Neural progenitor cell (in vitro differentiated cells): ENCODE measurements around the gene OAS2. TPM values are rescaled to one million over a fixed set of nuclear protein-coding genes. Genes with fewer than 3 reads are reported as not detected.

Experiments used
- DNase-seq: peaks from one replicate; pipeline ENCODE4 v3.0.0-alpha.2; 2016; ENCODE audit warnings: low spot score
- H2AFZ ChIP-seq: fragments of 200-600 bp; sonication (generic); replicated peaks from 2 replicates; pipeline ENCODE4 v1.6.1; 2016; ENCODE audit warnings: antibody characterized with exemption
- H3F3A ChIP-seq: fragments of 200-600 bp; sonication (generic); 2 replicates; pipeline ENCODE4 v1.6.1; 2016; ENCODE audit warnings: antibody characterized with exemption, low read depth
- H3K27ac ChIP-seq: fragments of 200-600 bp; sonication (generic); 2 replicates; pipeline ENCODE4 v1.5.1; 2016; ENCODE audit warnings: mild to moderate bottlenecking
- H3K27me3 ChIP-seq: fragments of 200-600 bp; sonication (generic); 2 replicates; pipeline ENCODE4 v1.6.1; 2016; ENCODE audit warnings: mild to moderate bottlenecking, moderate library complexity
- H3K36me3 ChIP-seq: fragments of 200-600 bp; sonication (generic); 2 replicates; pipeline ENCODE4 v1.5.1; 2016
- H3K4me1 ChIP-seq: fragments of 200-600 bp; sonication (generic); 2 replicates; pipeline ENCODE4 v1.6.1; 2016; ENCODE audit warnings: mixed run types
- H3K4me2 ChIP-seq: fragments of 200-600 bp; sonication (generic); 2 replicates; pipeline ENCODE4 v1.6.1; 2016
- H3K4me3 ChIP-seq: fragments of 200-600 bp; sonication (generic); 2 replicates; pipeline ENCODE4 v1.5.1; 2016
- H3K79me2 ChIP-seq: fragments of 200-600 bp; sonication (generic); 2 replicates; pipeline ENCODE4 v1.6.1; 2016; ENCODE audit warnings: low read depth
- H3K9ac ChIP-seq: fragments of 200-600 bp; sonication (generic); 2 replicates; pipeline ENCODE4 v1.6.1; 2016
- H3K9me3 ChIP-seq: fragments of 200-600 bp; sonication (generic); 2 replicates; pipeline ENCODE4 v1.5.1; 2016; ENCODE audit warnings: low read depth
- H4K20me1 ChIP-seq: fragments of 200-600 bp; sonication (generic); 2 replicates; pipeline ENCODE4 v1.6.1; 2016; ENCODE audit warnings: low read depth
- H3K27ac Mint-ChIP-seq: 3 replicates; pipeline ENCODE4 v1.8.0; 2021; ENCODE audit warnings: mixed read lengths
- H3K27me3 Mint-ChIP-seq: 2 replicates; pipeline ENCODE4 v1.8.0; 2022; ENCODE audit warnings: low read depth, mild to moderate bottlenecking, inconsistent platforms, moderate library complexity, mixed read lengths; ENCODE audit not compliant: insufficient read depth
- H3K36me3 Mint-ChIP-seq: 3 replicates; pipeline ENCODE4 v1.8.0; 2021; ENCODE audit warnings: mixed read lengths
- H3K4me1 Mint-ChIP-seq: 3 replicates; pipeline ENCODE4 v1.8.0; 2021; ENCODE audit warnings: mixed read lengths
- H3K4me3 Mint-ChIP-seq: 3 replicates; pipeline ENCODE4 v1.8.0; 2021; ENCODE audit warnings: mild to moderate bottlenecking, moderate library complexity, mixed read lengths
- H3K9me3 Mint-ChIP-seq: 3 replicates; pipeline ENCODE4 v1.8.0; 2020; ENCODE audit warnings: mixed read lengths
- CTCF ChIP-seq: fragments of 200-600 bp; sonication (generic); IDR thresholded peaks from 2 replicates; pipeline ENCODE4 v1.5.1; 2017; ENCODE audit warnings: antibody characterized with exemption, mild to moderate bottlenecking
- EZH2 ChIP-seq: fragments of 200-600 bp; sonication (generic); IDR thresholded peaks from 2 replicates; pipeline ENCODE4 v1.6.1; 2017; ENCODE audit warnings: antibody characterized with exemption, mild to moderate bottlenecking, moderate library complexity
- EZH2phosphoT487 ChIP-seq: fragments of 200-600 bp; sonication (generic); IDR thresholded peaks from 2 replicates; pipeline ENCODE4 v1.6.1; 2017; ENCODE audit warnings: antibody characterized with exemption
- total RNA-seq: library from RNA; depleted of rRNA; stranded (reverse); fragments of >200 nt; gene quantifications from 2 replicates; pipeline ENCODE4 v1.2.3, GENCODE V29; 2015; ENCODE audit warnings: low replicate concordance

Gene OAS2
- total RNA-seq, 1 donor from 2014 or later: not detected

DNA sequence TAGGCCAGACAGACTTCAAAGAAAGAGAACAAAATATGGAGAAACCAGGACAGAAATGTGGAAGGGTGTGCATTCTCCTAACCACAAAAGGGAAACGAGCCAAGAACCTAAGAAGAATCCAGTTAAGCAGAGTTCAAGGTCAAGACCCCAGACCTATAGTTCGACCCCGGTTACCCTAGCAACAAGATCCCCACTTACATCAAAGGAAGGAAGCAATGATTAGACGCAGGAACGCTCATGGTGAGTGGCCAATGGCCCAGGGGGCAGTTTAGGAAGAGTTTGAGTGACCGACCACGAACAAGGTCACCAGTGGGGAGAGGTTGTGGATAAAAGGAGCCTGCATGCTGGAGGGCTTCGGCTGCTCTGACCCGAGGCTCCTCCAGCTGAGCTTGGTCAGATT, 36.2 kb downstream of the OAS2 start:
- peaks cover 6% of the 10 kb centered on the region for H3K27me3 Mint-ChIP-seq
- no peaks in the 10 kb centered on the region for H3K36me3 ChIP-seq
- H3K36me3 Mint-ChIP-seq: no peaks in the 10 kb centered on the region
- H3K27ac Mint-ChIP-seq: no peak overlapping the region
- H3K4me2 ChIP-seq: no peak overlapping the region
- no peaks in the 10 kb centered on the region for H3K9me3 ChIP-seq
- H2AFZ ChIP-seq: no peak overlapping the region
- peaks cover 12% of the 10 kb centered on the region for H3K4me1 Mint-ChIP-seq
- TF ChIP-seq EZH2 (no peak), CTCF (no peak), EZH2phosphoT487 (no peak)
- no peak for DNase-seq
- peaks cover 3% of the 10 kb centered on the region for H3K27me3 ChIP-seq
- no peak overlapping the region for H3K4me3 ChIP-seq
- H3K4me1 ChIP-seq: peaks cover 5% of the 10 kb centered on the region
- no peaks in the 10 kb centered on the region for H3F3A ChIP-seq
- peaks cover 2% of the 10 kb centered on the region for H3K9me3 Mint-ChIP-seq
- H4K20me1 ChIP-seq: no peaks in the 10 kb centered on the region
- H3K9ac ChIP-seq: no peak overlapping the region
- H3K27ac ChIP-seq: no peak overlapping the region
- peak overlapping the region; percentile 14 for H3K4me3 Mint-ChIP-seq
- no peaks in the 10 kb centered on the region for H3K79me2 ChIP-seq

- Mint-ChIP-seq H3K4me1 (peaks cover 12% of the 10 kb centered on the region), H3K4me3 (no peak overlapping the region), H3K9me3 (peaks cover 2% of the 10 kb centered on the region), H3K27me3 (peaks cover 8% of the 10 kb centered on the region), H3K27ac (no peak overlapping the region), H3K36me3 (no peaks in the 10 kb centered on the region)
- H3K27ac ChIP-seq: no peak overlapping the region
- DNase-seq: no peak
- no peak overlapping the region for H3K9ac ChIP-seq
- no peaks in the 10 kb centered on the region for H3F3A ChIP-seq
- no peaks in the 10 kb centered on the region for H3K36me3 ChIP-seq
- H3K4me2 ChIP-seq: no peak overlapping the region
- no peaks in the 10 kb centered on the region for H4K20me1 ChIP-seq
- no peak for TF ChIP-seq EZH2phosphoT487
- TF ChIP-seq CTCF: no peak
- no peak for TF ChIP-seq EZH2
- peaks cover 5% of the 10 kb centered on the region for H3K4me1 ChIP-seq
- H3K27me3 ChIP-seq: no peaks in the 10 kb centered on the region
- H3K9me3 ChIP-seq: no peaks in the 10 kb centered on the region
- no peak overlapping the region for H3K4me3 ChIP-seq
- H2AFZ ChIP-seq: no peak overlapping the region
- no peaks in the 10 kb centered on the region for H3K79me2 ChIP-seq
Measured at GRCh38 chr12:113016796-113017195, 38.5 kb downstream of the OAS2 start.

DNA sequence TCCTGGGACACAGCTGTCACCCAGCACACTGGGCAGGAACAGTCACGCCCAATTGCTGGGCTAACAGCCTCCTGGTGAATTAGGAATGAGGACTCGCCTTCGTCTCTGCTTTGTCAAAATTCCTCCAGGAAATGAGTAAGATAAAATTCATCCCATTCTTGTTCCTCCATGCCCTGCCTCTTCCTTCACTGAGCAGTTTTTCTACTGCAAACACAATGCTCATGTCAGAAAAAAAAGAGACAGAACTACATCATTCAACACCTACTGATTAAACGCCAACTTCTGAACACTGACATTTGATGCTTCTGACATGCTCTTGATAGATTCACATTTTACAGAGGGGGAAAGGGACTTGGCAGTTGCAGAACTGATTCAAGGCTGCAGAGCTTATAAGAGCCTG, 40.7 kb downstream of the OAS2 start:
- Histone ChIP-seq H3K36me3 (no peaks in the 10 kb centered on the region), H3K4me1 (peaks cover 5% of the 10 kb centered on the region), H4K20me1 (no peaks in the 10 kb centered on the region), H3F3A (no peaks in the 10 kb centered on the region), H3K9me3 (no peaks in the 10 kb centered on the region), H2AFZ (no peak overlapping the region), H3K79me2 (no peaks in the 10 kb centered on the region), H3K27ac (no peak overlapping the region), H3K4me2 (no peak overlapping the region), H3K4me3 (no peak overlapping the region), H3K9ac (no peak overlapping the region), H3K27me3 (no peaks in the 10 kb centered on the region)
- H3K27me3 Mint-ChIP-seq: peaks cover 8% of the 10 kb centered on the region
- H3K4me1 Mint-ChIP-seq: peaks cover 12% of the 10 kb centered on the region
- DNase-seq: no peak
- H3K9me3 Mint-ChIP-seq: no peaks in the 10 kb centered on the region
- H3K4me3 Mint-ChIP-seq: no peak overlapping the region
- H3K36me3 Mint-ChIP-seq: no peaks in the 10 kb centered on the region
- no peak overlapping the region for H3K27ac Mint-ChIP-seq
- TF ChIP-seq EZH2 (no peak), EZH2phosphoT487 (no peak), CTCF (no peak)
